T-helper 1 cell (primary cell): ENCODE measurements around the gene SLC17A9.

Experiments used
- DNase-seq, 5 donors: peaks; one replicate each; pipeline ENCODE4 v3.0.0-alpha.2; 2012 to 2020

Gene SLC17A9

GRCh38 chr20:63017826-63018411, 65.4 kb downstream of the SLC17A9 start:
- DNase-seq, result no peak
